ENCODE data around the gene HMGA1. TPM values are rescaled to one million over a fixed set of nuclear protein-coding genes. Genes with fewer than 3 reads are reported as not detected.

Gene HMGA1
- total RNA-seq, 1 experiment from 2014 or later: 2,446 TPM

DNA sequence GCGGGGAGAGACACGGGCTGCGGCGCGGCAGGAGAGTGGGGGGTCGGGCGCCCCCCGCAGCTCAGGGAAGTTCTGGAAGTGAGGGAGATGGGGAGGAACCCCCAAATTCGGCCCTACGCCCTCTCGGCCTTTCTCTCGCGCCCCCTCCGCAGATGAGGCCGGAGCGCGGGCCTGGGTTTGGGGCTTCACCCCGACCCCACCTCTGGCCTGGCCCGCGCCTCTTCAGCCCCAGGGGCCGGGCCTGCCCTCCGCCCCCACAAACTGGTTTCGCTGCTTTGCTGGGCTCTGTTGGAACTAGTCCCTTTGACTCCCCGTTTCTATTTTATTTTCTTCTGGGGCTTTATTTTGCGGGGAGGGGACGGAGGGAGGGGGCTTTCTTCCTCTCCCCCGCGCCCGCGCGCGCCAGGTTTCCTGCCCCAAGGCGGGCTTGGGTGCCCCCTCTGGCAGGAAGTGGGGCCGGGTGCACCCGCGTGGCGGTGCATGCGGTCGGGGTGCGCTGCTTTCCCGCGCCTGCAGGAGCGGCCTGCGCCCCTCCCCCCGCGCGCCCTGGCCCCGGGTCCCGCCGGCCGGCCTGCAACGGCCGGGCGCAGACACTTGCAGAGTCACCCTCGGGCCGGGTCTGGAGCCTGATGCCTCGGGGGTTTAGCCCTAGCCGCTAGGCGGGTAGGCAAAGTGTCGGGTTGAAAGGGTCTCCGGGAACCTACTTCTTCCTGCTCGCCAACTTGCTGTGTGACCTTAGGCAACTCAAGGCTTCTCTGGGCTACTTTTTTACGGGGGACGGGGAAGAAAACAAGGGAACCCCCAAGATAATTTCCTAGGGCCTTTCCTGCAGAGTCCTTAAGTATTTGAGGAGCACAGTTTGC lies 1.3 kb downstream of the HMGA1 start (continued):
- TF ChIP-seq, protein P1, sequence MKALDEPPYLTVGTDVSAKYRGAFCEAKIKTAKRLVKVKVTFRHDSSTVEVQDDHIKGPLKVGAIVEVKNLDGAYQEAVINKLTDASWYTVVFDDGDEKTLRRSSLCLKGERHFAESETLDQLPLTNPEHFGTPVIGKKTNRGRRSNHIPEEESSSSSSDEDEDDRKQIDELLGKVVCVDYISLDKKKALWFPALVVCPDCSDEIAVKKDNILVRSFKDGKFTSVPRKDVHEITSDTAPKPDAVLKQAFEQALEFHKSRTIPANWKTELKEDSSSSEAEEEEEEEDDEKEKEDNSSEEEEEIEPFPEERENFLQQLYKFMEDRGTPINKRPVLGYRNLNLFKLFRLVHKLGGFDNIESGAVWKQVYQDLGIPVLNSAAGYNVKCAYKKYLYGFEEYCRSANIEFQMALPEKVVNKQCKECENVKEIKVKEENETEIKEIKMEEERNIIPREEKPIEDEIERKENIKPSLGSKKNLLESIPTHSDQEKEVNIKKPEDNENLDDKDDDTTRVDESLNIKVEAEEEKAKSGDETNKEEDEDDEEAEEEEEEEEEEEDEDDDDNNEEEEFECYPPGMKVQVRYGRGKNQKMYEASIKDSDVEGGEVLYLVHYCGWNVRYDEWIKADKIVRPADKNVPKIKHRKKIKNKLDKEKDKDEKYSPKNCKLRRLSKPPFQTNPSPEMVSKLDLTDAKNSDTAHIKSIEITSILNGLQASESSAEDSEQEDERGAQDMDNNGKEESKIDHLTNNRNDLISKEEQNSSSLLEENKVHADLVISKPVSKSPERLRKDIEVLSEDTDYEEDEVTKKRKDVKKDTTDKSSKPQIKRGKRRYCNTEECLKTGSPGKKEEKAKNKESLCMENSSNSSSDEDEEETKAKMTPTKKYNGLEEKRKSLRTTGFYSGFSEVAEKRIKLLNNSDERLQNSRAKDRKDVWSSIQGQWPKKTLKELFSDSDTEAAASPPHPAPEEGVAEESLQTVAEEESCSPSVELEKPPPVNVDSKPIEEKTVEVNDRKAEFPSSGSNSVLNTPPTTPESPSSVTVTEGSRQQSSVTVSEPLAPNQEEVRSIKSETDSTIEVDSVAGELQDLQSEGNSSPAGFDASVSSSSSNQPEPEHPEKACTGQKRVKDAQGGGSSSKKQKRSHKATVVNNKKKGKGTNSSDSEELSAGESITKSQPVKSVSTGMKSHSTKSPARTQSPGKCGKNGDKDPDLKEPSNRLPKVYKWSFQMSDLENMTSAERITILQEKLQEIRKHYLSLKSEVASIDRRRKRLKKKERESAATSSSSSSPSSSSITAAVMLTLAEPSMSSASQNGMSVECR (CRISPR knock-in tag; IDR thresholded peaks at IDR 0.05; ENCODE audit: borderline replicate concordance): no peak
- TF ChIP-seq TCF7 (CRISPR knock-in tag; IDR thresholded peaks at IDR 0.05; ENCODE audit: low read depth) (no peak), ETV6 (CRISPR knock-in tag; IDR thresholded peaks at IDR 0.05) (0 out of 2 replicates have a peak, but pooled peaks have one; percentile 27), E2F4 (CRISPR knock-in tag; IDR thresholded peaks at IDR 0.05; ENCODE audit: borderline replicate concordance, low read depth) (peak; percentile 74; the same call in 1 of the 2 replicates), SP1 (CRISPR knock-in tag; conservative IDR thresholded peaks at IDR 0.05) (0 out of 2 replicates have a peak, but pooled peaks have one; percentile 40), GABPB1 (CRISPR knock-in tag; IDR thresholded peaks at IDR 0.05) (peak; percentile 80), ESRRA (CRISPR knock-in tag; IDR thresholded peaks at IDR 0.05; ENCODE audit: borderline replicate concordance) (peak; percentile 68; the same call in 1 of the 2 replicates), PRRX2 (CRISPR knock-in tag; IDR thresholded peaks at IDR 0.05) (no peak), ELF4 (CRISPR knock-in tag; IDR thresholded peaks at IDR 0.05; ENCODE audit: low read depth) (0 out of 2 replicates have a peak, but pooled peaks have one; percentile 59)
- TF ChIP-seq, protein P2, sequence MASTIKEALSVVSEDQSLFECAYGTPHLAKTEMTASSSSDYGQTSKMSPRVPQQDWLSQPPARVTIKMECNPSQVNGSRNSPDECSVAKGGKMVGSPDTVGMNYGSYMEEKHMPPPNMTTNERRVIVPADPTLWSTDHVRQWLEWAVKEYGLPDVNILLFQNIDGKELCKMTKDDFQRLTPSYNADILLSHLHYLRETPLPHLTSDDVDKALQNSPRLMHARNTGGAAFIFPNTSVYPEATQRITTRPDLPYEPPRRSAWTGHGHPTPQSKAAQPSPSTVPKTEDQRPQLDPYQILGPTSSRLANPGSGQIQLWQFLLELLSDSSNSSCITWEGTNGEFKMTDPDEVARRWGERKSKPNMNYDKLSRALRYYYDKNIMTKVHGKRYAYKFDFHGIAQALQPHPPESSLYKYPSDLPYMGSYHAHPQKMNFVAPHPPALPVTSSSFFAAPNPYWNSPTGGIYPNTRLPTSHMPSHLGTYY (CRISPR knock-in tag; IDR thresholded peaks at IDR 0.05): 0 out of 2 replicates have a peak, but pooled peaks have one; percentile 52
- TF ChIP-seq, protein P3, sequence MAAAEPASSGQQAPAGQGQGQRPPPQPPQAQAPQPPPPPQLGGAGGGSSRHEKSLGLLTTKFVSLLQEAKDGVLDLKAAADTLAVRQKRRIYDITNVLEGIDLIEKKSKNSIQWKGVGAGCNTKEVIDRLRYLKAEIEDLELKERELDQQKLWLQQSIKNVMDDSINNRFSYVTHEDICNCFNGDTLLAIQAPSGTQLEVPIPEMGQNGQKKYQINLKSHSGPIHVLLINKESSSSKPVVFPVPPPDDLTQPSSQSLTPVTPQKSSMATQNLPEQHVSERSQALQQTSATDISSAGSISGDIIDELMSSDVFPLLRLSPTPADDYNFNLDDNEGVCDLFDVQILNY (CRISPR knock-in tag; IDR thresholded peaks at IDR 0.05): peak; percentile 75

- H3K4me1 Mint-ChIP-seq: peaks cover 63% of the 10 kb centered on the region
- ChIA-PET POLR2A (no interaction called here), CTCF (no interaction called here)
- peaks cover 55% of the 10 kb centered on the region for H3K36me3 Mint-ChIP-seq
- TF ChIP-seq ZNF232 (CRISPR knock-in tag; IDR thresholded peaks at IDR 0.05) (no peak), ZNF281 (CRISPR knock-in tag; IDR thresholded peaks at IDR 0.05) (no peak), RORB (CRISPR knock-in tag; IDR thresholded peaks at IDR 0.05) (no peak), CBFB (CRISPR knock-in tag; IDR thresholded peaks at IDR 0.05; ENCODE audit: low read depth) (no peak), HMGA2 (CRISPR knock-in tag; IDR thresholded peaks at IDR 0.05) (no peak), PRRX2 (CRISPR knock-in tag; IDR thresholded peaks at IDR 0.05) (no peak), FOXJ3 (CRISPR knock-in tag; IDR thresholded peaks at IDR 0.05; ENCODE audit: borderline replicate concordance) (no peak)
- TF ChIP-seq, protein P4, sequence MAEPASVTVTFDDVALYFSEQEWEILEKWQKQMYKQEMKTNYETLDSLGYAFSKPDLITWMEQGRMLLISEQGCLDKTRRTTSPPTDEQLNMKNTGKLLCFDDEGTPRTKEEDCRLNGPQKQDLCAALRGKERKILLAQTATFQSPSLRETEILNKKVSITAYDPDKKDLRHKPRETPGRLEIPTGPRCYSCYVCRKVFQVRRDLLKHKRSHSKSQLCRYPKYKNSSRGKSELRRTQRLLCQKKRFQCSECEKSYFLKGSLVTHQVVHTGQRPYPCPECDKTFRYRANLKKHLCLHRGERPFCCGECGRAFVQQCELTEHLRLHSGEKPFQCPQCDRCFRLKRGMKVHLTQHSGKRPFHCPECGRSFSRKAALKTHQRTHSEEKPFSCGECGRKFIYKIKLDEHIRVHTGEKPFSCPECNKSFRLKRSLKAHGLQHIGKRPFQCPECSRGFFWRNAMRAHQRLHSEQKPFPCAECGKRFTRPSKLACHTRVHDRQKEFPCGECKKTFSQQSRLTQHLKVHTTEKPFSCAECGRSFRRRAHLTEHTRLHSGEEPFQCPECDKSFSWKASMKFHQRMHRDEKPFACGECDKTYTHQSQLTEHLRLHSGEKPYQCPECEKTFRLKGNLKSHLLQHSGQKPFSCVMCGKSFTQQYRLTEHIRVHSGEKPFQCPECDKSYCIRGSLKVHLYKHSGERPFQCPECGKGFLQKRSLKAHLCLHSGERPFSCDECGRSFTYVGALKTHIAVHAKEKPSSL (CRISPR knock-in tag; conservative IDR thresholded peaks at IDR 0.05): no peak
- TF ChIP-seq, protein P5, sequence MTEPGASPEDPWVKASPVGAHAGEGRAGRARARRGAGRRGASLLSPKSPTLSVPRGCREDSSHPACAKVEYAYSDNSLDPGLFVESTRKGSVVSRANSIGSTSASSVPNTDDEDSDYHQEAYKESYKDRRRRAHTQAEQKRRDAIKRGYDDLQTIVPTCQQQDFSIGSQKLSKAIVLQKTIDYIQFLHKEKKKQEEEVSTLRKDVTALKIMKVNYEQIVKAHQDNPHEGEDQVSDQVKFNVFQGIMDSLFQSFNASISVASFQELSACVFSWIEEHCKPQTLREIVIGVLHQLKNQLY (CRISPR knock-in tag; IDR thresholded peaks at IDR 0.05): no peak
- peak overlapping the region; percentile 95 for H3K27ac Mint-ChIP-seq
- no peaks in the 10 kb centered on the region for H3K27me3 Mint-ChIP-seq (ENCODE audit: low read depth)
- peak overlapping the region; percentile 92 for H3K4me3 Mint-ChIP-seq
- no peak for ATAC-seq
- no peak for DNase-seq (ENCODE audit: low spot score)
- H3K9me3 Mint-ChIP-seq: no peaks in the 10 kb centered on the region
Observed at GRCh38 chr6:34238585-34239499, 2.2 kb downstream of the HMGA1 start.

Data from WTC11 (cell line).